Measurements from ENCODE around the gene XKRX. TPM values are rescaled to one million over a fixed set of nuclear protein-coding genes. Genes with fewer than 3 reads are reported as not detected.

Gene XKRX
- total RNA-seq, 1 experiment from 2014 or later: 0.55 TPM

DNA sequence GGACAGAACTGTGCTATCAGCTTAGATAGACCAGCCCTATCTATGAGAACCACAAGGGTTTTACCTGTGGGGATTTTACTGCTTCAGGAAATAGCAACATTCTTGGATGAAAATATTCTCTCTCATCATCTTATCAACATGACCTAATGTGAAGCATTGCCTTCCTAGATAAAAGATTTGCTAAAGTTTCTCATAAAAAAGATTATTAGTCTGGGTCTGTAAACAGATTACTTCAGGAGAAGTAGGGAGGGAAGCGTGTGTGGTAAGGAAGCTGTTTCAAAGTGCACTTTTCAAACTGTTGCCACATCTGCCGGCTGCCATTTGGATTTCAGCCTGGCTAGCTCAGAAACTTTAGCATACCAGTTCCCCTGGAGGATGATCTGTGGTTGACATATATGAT, 54.4 kb downstream of the XKRX start, which contains the start of gene NOX1:
NOX1 (minus strand) TSS at position 35 of the 400 bp plus-strand sequence. CDS start 220 bp downstream, outside the sequence.
- POLR2A ChIA-PET (ENCODE audit: unreplicated experiment): no interaction called here
- H3K9me2 ChIP-seq (replicated peaks; ENCODE audit: low read length): no peaks in the 10 kb centered on the region
- H3K9ac ChIP-seq (ENCODE audit: low read length): no peak within 1 kb of the TSS
- no peaks in the 10 kb centered on the region for H3K79me2 ChIP-seq (ENCODE audit: low read length)
- H3K4me3 ChIP-seq (ENCODE audit: low read length): no peak within 1 kb of the TSS
- no peak within 1 kb of the TSS for H3K4me2 ChIP-seq (ENCODE audit: low read length)
- H3K4me1 ChIP-seq (ENCODE audit: insufficient read depth, low read length): peaks cover 5% of the 10 kb centered on the region; the same call in 1 of the 2 replicates
- ATAC-seq: no peak
- H3K27ac ChIP-seq (ENCODE audit: low read length): no peak within 1 kb of the TSS
- CTCF ChIA-PET: no interaction called here
- no peak for DNase-seq
- H3K9me3 ChIP-seq (ENCODE audit: low read length): no peaks in the 10 kb centered on the region
- H2AFZ ChIP-seq (ENCODE audit: low read length): no peak within 1 kb of the TSS
- intact Hi-C loops (cut with micrococcal nuclease): no loop called here
- H3K36me3 ChIP-seq (ENCODE audit: low read depth, low read length): no peaks in the 10 kb centered on the region
- no peaks in the 10 kb centered on the region for H3F3A ChIP-seq (ENCODE audit: low read length, unreplicated experiment)
- TF ChIP-seq, protein P1, sequence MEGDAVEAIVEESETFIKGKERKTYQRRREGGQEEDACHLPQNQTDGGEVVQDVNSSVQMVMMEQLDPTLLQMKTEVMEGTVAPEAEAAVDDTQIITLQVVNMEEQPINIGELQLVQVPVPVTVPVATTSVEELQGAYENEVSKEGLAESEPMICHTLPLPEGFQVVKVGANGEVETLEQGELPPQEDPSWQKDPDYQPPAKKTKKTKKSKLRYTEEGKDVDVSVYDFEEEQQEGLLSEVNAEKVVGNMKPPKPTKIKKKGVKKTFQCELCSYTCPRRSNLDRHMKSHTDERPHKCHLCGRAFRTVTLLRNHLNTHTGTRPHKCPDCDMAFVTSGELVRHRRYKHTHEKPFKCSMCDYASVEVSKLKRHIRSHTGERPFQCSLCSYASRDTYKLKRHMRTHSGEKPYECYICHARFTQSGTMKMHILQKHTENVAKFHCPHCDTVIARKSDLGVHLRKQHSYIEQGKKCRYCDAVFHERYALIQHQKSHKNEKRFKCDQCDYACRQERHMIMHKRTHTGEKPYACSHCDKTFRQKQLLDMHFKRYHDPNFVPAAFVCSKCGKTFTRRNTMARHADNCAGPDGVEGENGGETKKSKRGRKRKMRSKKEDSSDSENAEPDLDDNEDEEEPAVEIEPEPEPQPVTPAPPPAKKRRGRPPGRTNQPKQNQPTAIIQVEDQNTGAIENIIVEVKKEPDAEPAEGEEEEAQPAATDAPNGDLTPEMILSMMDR (conservative IDR thresholded peaks at IDR 0.05; ENCODE audit: low read depth, low read length): no peak
- TF ChIP-seq EZH2phosphoT487 (IDR thresholded peaks at IDR 0.05; ENCODE audit: borderline replicate concordance, low read length) (no peak), EZH2 (IDR thresholded peaks at IDR 0.05; ENCODE audit: low read length, unreplicated experiment) (no peak)
- H3K27me3 ChIP-seq (ENCODE audit: low read length): no peaks in the 10 kb centered on the region
- H4K20me1 ChIP-seq (ENCODE audit: low read length): no peaks in the 10 kb centered on the region
- BruUV-seq (replicated peaks): no TSS peak

DNA sequence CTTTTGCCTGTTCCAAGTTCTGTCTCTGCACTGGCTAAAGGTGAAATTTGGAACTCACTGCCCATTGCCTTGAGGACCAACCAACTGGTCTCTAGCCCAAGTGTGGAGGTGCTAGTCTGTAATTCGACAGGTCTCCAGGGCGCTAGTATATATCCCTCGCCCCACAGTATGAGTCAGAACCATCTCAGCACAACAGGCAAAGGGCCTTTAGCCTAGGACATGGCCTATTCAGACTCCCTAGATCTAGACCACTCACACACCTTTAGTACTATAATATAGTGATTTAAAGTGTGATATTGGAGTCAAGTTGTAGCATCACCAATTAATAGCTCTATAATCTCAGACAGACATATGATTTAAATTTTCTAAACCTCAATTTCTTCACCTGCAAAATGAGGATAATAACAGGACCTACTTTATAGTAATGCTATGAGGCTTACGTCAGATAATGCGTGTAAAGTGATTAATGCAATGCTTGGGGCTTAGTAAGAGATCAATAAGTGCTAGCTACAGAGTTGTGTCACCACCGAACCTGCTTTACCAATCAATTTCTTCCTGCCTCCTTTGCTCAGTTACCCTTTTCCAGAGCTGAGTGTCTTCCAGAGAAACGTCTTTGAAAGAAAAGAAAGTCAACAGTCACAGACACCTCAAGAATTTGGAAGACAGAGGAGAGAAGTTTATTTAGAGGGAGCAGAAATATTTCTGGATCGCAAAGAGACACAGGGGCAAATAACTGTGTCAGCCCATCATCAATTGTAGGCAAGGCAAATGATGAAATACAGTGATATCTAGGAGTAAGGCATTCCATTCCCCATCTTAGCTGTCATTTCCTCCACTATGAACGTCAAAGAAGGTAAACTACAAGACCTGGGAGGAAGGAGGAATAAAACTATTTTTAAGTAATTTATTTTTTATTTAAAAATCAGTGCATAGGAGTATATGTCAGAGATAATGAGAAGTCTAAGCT, 56.8 kb downstream of the XKRX start:
- no TSS peak for BruUV-seq (replicated peaks)
- Histone ChIP-seq H3K27me3 (ENCODE audit: low read length) (no peaks in the 10 kb centered on the region), H3K36me3 (ENCODE audit: low read depth, low read length) (no peaks in the 10 kb centered on the region), H4K20me1 (ENCODE audit: low read length) (no peaks in the 10 kb centered on the region), H2AFZ (ENCODE audit: low read length) (no peak overlapping the region), H3K79me2 (ENCODE audit: low read length) (no peaks in the 10 kb centered on the region), H3K9me3 (ENCODE audit: low read length) (no peaks in the 10 kb centered on the region), H3K9ac (ENCODE audit: low read length) (no peak overlapping the region), H3K4me1 (ENCODE audit: insufficient read depth, low read length) (peaks cover 5% of the 10 kb centered on the region; the same call in 1 of the 2 replicates), H3F3A (ENCODE audit: low read length, unreplicated experiment) (no peaks in the 10 kb centered on the region), H3K4me3 (ENCODE audit: low read length) (no peak overlapping the region), H3K9me2 (replicated peaks; ENCODE audit: low read length) (no peaks in the 10 kb centered on the region), H3K27ac (ENCODE audit: low read length) (no peak overlapping the region), H3K4me2 (ENCODE audit: low read length) (no peak overlapping the region)
- ChIA-PET POLR2A (ENCODE audit: unreplicated experiment) (no interaction called here), CTCF (no interaction called here)
- intact Hi-C loops (cut with micrococcal nuclease): no loop called here
- DNase-seq: no peak
- ATAC-seq: no peak
- TF ChIP-seq EZH2 (IDR thresholded peaks at IDR 0.05; ENCODE audit: low read length, unreplicated experiment) (no peak), EZH2phosphoT487 (IDR thresholded peaks at IDR 0.05; ENCODE audit: borderline replicate concordance, low read length) (no peak)
- TF ChIP-seq, protein P1 (conservative IDR thresholded peaks at IDR 0.05; ENCODE audit: low read depth, low read length): no peak

DNA sequence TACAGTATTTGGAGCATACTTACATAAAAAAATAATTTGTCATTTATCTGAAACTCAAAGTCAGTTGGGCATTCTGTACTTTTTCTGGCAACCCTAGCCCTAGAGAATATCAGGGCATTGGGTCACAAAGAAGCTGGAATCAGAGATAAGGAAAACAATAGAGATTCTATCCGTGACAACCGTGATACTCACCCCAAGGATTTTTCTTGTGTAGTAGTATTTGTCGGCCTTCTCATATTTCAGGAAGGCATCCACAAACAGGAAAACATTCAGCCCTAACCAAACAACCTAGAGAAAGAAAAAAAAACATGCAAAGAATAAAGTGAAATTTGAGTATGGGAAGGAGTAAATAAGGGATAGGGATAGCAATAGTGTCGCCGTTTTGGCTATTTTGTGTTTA, 58.2 kb downstream of the XKRX start:
- H3K4me2 ChIP-seq (ENCODE audit: low read length): peak overlapping the region; percentile 37; the same call in 1 of the 2 replicates
- H3K9ac ChIP-seq (ENCODE audit: low read length): no peak overlapping the region
- intact Hi-C loops (cut with micrococcal nuclease): no loop called here
- H3K79me2 ChIP-seq (ENCODE audit: low read length): no peaks in the 10 kb centered on the region
- TF ChIP-seq EZH2 (IDR thresholded peaks at IDR 0.05; ENCODE audit: low read length, unreplicated experiment) (no peak), EZH2phosphoT487 (IDR thresholded peaks at IDR 0.05; ENCODE audit: borderline replicate concordance, low read length) (no peak)
- TF ChIP-seq, protein P1 (conservative IDR thresholded peaks at IDR 0.05; ENCODE audit: low read depth, low read length): no peak
- no peaks in the 10 kb centered on the region for H3F3A ChIP-seq (ENCODE audit: low read length, unreplicated experiment)
- no peaks in the 10 kb centered on the region for H3K27me3 ChIP-seq (ENCODE audit: low read length)
- H3K27ac ChIP-seq (ENCODE audit: low read length): no peak overlapping the region
- ChIA-PET POLR2A (ENCODE audit: unreplicated experiment) (no interaction called here), CTCF (no interaction called here)
- no peak overlapping the region for H2AFZ ChIP-seq (ENCODE audit: low read length)
- DNase-seq (no peak), ATAC-seq (peak; percentile 46; the same call in 1 of the 2 replicates)
- no peaks in the 10 kb centered on the region for H3K9me3 ChIP-seq (ENCODE audit: low read length)
- H3K9me2 ChIP-seq (replicated peaks; ENCODE audit: low read length): no peaks in the 10 kb centered on the region
- H3K36me3 ChIP-seq (ENCODE audit: low read depth, low read length): no peaks in the 10 kb centered on the region
- H3K4me3 ChIP-seq (ENCODE audit: low read length): no peak overlapping the region
- no TSS peak for BruUV-seq (replicated peaks)
- peaks cover 5% of the 10 kb centered on the region; the same call in 1 of the 2 replicates for H3K4me1 ChIP-seq (ENCODE audit: insufficient read depth, low read length)
- H4K20me1 ChIP-seq (ENCODE audit: low read length): no peaks in the 10 kb centered on the region

All from PC-3 (cell line).